CD4-positive, alpha-beta T cell treated with Interleukin-12 subunit alpha and Interleukin-12 subunit beta, for 1 hour (primary cell): ENCODE measurements around the gene PALS1.
"Not testable (repeated sequence)": the region's sequence is repeated elsewhere in the genome, so short reads cannot be mapped to it uniquely, and the experiment has no call there.

Source experiments
- DNase-seq: peaks from one replicate; pipeline ENCODE4 v3.0.0-alpha.2; 2020

PALS1 gene

DNA sequence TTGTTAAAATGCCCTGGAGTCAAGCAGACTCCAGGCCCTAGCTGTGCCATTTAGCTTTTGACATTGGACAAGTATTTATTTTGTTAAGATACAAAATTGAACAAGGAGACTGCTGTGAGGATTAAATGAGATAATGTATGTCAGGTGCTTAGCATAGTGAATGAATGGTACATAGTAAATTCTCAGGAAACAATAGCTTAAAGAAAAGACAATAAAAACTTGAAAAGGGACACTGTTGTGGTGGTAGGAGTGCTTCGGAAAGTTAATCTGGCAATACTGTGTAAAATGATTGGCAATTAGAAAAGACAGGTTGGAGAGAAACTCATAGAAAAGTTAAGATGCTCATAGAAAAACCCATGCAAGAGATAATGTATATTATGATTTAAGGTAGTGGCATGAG is 19.7 kb downstream of the PALS1 start:
- DNase-seq = no peak

DNA sequence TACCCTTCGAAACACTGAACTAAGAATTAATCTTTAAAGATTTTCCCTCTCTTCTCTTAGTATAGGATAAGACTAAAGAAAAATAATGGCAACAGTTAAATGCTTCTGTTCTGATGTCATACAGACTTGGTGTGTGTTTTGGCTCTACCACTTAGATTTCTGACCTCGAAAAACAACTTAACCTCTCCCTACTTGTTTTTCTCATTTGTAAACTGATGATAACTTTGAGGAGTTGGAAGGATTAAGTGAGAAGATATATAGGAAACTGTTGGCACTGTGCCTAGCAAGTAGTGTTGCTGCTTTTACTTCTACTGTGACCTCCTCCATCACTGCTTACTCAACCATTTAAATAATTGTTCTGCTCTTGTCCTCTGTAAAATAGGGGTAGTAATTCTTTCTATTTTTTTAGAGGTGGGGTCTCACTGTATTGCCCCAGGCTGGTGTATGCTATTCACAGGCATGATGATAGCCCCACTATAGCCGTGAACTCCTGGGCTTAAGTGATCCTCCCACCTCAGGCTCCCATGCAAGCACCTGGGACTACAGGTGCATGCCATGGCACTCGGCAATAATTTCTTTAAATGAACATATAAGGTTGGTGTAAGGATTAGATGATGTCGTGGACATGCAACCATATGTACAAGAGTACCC is 22.4 kb downstream of the PALS1 start:
- DNase-seq = no peak

DNA sequence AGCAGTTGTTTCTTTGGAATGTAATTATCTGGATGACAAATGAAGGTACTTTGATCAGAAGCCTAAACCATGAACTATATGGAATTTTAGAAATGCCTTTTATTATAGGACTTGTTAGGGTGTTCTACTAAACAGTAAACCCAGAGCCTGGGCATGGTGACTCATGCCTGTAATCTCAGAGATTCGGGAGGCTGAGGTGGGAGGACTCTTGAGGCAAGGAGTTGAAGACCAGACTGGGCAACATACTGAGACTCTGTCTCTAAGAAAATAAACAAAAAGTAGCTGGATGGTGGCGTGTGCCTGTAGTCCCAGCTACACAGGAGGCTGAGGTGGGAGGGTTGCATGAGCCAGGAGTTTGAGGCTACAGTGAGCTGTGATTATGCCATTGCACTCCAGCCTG is 23.9 kb downstream of the PALS1 start:
- no peak for DNase-seq

DNA sequence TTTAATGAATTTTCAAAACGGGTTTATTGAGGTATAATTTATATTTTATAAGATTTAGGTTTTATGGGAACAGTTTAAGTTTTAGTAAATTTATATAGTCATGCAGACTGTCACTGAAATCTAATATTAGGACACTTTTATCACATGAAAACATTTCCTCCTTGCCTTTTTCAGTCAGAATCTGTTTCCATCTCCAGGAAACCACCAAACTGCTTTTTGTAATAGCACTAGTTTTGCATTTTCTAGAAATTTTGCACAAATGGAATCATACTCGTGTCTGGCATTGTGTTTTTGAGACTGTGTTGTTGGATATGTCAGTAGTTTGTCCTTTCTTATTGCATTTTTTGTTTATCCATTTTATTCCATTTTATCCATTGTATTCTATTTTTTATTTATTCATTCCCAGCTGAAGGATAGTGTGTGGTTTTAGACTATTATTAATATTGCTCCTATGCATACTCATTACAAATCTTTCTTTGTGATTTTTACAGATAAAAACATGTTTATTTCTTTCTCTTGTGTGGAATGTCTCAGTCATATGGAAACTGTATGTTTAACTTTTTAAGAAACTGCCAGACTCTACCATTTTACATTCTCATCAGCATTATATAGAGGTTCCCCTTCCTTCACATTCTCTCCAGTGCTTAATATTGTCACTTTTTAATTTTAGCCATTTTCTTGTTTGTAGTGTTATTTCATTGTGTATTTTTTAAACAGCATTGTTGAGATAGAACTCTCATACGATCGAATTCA is 26.5 kb downstream of the PALS1 start:
- DNase-seq = no peak

DNA sequence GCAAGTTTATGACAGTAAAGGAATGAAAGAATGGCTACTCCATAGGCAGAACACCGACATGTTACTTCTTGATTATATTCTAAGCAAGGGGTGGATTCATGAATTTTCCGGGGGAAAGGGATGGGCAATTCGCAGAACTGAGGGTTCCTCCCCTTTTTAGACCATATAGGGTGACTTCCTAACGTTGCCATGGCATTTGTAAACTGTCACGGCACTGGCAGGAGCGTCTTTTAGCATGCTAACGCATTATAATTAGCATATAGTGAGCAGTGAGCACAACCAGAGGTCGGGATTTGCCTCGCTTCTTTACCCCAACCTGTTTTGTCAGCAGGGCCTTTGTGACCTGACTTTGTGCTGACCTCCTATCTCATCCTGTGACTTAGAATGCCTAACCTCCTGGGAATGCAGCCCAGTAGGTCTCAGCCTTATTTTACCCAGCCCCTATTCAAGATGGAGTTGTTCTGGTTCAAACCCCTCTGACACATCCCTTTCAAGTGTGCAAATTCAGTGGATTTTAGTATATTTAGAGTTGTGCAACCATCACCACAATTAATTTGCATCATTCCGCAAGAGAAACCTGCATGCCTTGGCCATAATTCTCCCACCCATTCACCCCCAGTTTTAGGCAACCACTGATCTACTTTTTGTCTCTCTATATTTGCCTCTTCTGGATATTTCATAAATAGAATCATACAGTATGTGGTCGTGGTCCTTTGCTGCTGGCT is 27.4 kb downstream of the PALS1 start:
- DNase-seq = no peak

DNA sequence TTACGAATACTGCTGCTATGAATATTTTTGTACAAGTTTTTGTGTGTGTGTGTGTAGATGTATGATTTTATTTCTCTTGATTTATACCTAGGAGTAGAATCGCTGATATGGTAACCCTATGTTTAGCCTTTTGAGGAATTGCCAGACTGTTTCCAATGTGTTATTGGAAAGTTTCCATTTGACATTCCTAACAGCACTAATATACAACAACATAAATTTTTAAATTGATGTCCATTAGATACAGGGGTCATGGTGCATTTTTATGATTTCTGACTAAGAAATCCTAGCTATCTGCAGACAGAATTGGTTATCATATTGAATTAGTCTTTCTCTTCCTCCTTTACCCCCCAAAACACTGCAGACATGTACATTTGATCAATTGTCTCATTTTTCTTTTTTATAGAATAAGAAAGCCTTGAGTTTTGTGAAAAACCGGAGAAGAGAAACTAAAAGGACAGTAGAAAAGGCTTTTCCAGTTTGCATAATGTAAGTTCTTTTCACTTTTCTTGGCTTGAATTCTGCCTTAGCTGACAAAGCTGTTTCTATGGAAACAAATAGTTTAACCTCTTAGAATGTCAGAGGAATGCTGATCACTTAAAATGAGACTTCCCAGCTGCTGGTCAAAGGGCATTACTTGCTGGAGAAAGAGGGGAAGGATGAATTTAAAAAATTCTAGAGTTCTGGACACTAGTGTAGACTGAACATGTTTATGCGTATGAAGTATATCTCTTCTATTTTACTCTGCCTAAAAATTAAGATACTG is 28.2 kb downstream of the PALS1 start:
- no peak for DNase-seq

DNA sequence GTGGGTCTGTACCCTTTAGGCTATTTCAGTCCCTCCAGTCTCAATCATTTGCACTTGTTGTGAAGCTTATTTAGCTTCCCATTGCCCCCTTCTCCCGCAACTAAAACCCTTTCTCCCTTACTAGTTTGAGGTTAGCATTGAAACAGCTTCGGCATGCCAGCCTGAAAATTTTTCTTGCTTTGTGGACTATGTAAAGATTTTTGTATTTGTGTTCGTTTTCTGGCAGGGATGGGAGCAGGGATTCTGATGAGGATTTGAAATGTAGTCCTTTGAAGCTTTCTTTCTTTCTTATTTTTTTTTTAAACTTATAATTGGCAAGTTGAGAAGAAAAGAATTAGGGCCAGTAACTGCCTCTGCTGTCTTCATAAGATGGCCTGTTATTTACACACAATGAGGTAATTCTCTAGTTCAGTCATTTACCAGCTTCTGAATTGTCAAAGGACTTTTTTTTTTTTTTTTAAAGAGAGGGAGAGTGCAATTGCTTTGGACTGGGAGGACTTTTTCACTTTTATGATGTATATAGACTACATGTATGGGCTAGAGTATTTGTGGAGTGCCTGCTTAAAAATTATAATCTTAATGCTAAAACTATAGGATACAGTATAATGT is 29.0 kb downstream of the PALS1 start:
- DNase-seq = no peak

DNA sequence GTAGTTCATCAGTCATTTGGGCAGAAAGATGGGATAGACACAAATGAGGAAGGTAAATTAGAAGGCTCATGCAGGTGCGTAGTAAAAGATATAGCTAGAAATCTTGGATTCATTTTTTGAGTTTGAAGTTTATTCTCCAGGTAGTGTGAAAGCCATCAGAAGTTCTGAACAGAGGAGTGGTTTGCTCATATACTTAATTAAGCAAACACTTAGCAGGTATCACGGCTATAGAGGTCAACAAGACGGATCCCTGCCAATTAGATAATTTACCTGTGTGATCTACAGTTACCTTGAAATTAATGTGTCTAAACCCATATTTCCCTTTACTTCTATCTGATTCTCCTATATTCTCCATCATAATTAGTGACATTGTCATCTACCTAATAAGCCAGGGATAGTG is 29.7 kb downstream of the PALS1 start:
- no peak for DNase-seq

DNA sequence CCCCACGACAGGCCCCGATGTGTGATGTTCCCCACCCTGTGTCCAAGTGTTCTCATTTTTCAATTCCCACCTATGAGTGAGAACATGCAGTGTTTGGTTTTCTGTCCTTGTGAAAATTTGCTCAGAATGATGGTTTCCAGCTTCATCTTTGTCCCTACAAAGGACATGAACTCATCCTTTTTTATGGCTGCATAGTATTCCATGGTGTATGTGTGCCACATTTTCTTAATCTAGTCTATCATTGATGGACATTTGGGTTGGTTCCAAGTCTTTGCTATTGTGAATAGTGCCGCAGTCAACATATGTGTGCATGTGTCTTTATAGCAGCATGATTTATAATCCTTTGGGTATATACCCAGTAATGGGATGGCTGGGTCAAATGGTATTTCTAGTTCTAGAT is 32.0 kb downstream of the PALS1 start:
- DNase-seq = not testable (repeated sequence)

DNA sequence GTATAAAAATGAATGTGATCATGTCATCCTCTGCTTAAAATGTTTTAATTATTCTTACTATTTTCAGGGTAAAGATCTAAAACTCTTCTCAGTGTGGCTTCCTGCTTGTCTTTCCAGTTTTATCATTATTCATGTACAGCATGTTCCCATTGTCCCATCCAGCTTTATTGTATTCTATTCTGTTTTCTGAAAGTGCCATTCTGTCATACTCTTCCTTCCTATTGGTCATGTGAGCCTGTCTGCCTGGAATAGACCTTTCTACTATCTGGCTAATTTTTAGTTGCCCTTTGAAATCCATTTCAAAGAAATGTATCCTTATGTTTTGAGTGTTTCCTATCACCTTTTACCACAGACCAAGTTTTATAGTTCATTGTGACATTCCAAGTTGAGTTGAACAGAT is 34.9 kb downstream of the PALS1 start:
- DNase-seq = no peak

DNA sequence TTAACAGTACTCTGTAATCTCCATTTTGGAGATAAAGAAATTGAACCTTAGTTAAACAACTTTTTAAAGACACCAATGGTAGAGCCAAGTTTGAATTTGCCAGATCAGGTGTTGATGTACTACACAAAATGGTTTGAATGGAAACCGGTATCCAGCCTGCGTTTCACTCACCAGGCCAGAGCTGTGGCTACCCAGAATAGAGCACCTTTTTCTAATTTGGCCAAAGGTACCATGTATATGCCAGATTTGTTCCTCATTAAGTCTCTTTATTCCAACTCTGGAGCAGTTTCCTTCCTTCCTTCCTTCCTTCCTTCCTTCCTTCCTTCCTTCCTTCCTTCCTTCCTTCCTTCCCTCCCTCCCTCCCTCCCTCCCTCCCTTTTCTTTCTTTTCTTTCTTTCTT is 39.3 kb downstream of the PALS1 start:
- no peak for DNase-seq

DNA sequence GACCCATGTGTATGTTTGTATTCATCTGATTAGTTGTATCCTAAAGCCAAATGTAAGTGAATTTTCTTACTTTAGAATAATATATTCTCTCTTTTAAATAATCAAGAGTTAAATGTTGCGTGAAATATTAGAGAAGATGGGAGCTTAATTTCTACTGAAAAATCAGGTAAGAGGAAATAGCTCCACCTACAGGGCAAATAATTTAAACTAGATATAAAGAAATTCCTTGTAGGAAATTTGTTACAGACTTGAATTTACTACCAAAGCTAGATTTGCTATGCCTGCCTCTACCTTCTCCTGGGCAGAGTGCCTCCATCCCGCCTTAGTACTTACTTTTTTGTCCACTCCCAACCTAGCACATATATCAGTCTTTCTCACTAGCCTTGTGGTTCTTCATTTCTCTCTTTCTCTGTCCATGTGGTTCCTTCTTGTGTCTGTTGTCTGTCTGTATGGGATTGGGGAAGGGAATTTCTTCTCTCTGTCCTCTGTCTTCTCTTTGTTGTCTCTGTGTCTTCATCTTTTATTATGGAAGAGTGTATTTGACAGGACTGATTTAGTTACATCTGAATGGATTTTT is 44.7 kb downstream of the PALS1 start:
- peak; percentile 34 for DNase-seq
